Left hindlimb (tissue), 1 donor: Measurements from ENCODE around the gene SFT2D1.
"Not testable (repeated sequence)": the region's sequence is repeated elsewhere in the genome, so short reads cannot be mapped to it uniquely, and the experiment has no call there.

Source experiments
- DNase-seq: peaks from one replicate; pipeline ENCODE4 v3.0.0-alpha.2; 2018

SFT2D1 gene

GRCh38 chr6:166342349-166343149 lies at the start of gene SFT2D1:
TSS of gene SFT2D1 (minus strand) at chr6:166342545. CDS start at chr6:166342481, 64 bp downstream.
- peak; percentile 94 for DNase-seq

- DNase-seq, result no peak
Observed at GRCh38 chr6:166389119-166389518, 46.8 kb upstream of the SFT2D1 start.

GRCh38 chr6:166388290-166389004 lies 46.1 kb upstream of the SFT2D1 start:
- DNase-seq, result no peak

GRCh38 chr6:166387642-166388289 lies 45.4 kb upstream of the SFT2D1 start:
- DNase-seq, result no peak

- not testable (repeated sequence) for DNase-seq
Observed at GRCh38 chr6:166387098-166387497, 44.8 kb upstream of the SFT2D1 start.

GRCh38 chr6:166386111-166386510 lies 43.8 kb upstream of the SFT2D1 start:
- DNase-seq, result no peak

- DNase-seq, result not testable (repeated sequence)
Observed at GRCh38 chr6:166383802-166384363, 41.5 kb upstream of the SFT2D1 start.

GRCh38 chr6:166382933-166383801 lies 40.8 kb upstream of the SFT2D1 start, which contains the start of gene MPC1:
TSS of gene MPC1 (minus strand) at chr6:166382940. CDS start at chr6:166382876, 64 bp downstream.
- peak; percentile 98 for DNase-seq

- DNase-seq, result no peak
Observed at GRCh38 chr6:166382500-166382932, 40.2 kb upstream of the SFT2D1 start.

- DNase-seq, result peak; percentile 63
Observed at GRCh38 chr6:166381733-166382499, 39.6 kb upstream of the SFT2D1 start.

GRCh38 chr6:166381381-166381732 lies 39.0 kb upstream of the SFT2D1 start:
- DNase-seq, result no peak

- DNase-seq, result no peak
Observed at GRCh38 chr6:166379800-166380199, 37.5 kb upstream of the SFT2D1 start.

- DNase-seq, result no peak
Observed at GRCh38 chr6:166379103-166379586, 36.8 kb upstream of the SFT2D1 start.

- no peak for DNase-seq
Observed at GRCh38 chr6:166377721-166378120, 35.4 kb upstream of the SFT2D1 start.

- no peak for DNase-seq
Observed at GRCh38 chr6:166375013-166375412, 32.7 kb upstream of the SFT2D1 start.

GRCh38 chr6:166370489-166370888 lies 28.1 kb upstream of the SFT2D1 start:
- DNase-seq, result no peak

GRCh38 chr6:166369782-166370181 lies 27.4 kb upstream of the SFT2D1 start:
- DNase-seq, result no peak

GRCh38 chr6:166366921-166367320 lies 24.6 kb upstream of the SFT2D1 start:
- no peak for DNase-seq

- DNase-seq, result no peak
Observed at GRCh38 chr6:166365806-166366205, 23.5 kb upstream of the SFT2D1 start.

- no peak for DNase-seq
Observed at GRCh38 chr6:166365221-166365620, 22.9 kb upstream of the SFT2D1 start.

GRCh38 chr6:166364456-166364855 lies 22.1 kb upstream of the SFT2D1 start:
- DNase-seq, result no peak
